HG03103 (cell line): Measurements from ENCODE around the gene NRXN3.

Experiments
- ATAC-seq: cut with Tn5 transposase; IDR thresholded peaks from one replicate; pipeline ENCODE4 v1.9.1; 2021; ENCODE audit warnings: low read depth; ENCODE audit not compliant: unreplicated experiment

Gene NRXN3

DNA sequence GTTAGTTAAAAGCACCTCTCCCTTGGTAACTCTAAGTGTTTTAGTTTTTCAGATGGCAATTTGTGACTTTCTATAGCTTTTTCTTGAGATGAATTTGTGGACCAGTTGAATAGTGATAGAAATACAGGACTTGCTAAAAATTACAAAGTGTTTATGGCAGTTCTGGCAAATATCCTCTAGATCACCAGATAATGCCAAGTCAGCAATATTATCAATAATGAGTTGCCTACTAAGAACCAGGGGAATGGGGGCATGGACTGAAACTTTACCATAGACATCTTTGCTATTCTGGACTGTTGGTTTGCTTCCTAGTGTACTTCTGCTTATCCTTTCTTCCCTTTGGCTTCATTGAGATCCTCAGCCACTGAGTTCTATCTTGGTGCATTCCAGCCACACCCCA is 1456.9 kb downstream of the NRXN3 start:
- no peak for ATAC-seq

DNA sequence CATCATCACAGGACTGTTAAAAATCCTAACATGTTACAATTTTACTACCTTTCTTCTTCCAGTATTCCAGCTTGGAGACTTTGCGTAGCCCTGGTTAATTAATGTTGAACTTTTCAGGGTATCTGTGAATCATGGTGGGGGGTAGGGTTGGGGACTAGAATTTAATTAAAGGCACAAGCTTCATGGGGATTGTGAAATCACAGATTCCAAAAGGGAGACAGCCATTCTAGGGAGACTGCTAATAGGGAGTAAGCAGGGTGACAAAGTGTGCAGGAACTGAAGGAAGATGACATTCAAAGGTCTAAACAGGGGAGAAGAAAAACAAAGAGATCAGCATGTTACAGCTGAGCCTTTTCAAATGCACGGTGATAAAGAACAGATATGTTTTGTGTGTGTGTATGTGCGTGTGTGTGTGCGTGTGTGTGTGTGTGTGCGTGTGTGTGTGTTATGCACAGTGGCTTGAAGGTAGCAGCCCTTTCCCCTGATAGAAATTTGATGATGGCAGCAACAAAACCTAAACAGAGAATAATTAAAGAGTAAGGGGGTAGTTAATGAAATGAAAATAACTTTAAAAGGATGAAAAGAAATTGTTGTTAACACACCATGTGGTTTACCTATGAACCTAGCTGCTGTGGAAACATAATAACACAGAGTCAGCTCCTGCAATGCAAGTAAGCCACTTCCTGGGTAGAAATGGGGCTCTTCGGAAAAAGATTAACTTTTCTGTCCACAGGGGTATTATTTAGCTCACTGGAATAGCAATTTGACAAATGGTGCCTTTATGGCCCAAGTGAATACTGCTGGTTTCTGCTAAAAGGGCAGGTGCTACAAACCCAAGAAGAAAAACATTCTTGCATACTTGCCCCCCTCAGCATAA is 1459.5 kb downstream of the NRXN3 start:
- ATAC-seq: no peak

- no peak for ATAC-seq
These were observed 1460.3 kb downstream of the NRXN3 start for GRCh38 chr14:79630288-79630960.

DNA sequence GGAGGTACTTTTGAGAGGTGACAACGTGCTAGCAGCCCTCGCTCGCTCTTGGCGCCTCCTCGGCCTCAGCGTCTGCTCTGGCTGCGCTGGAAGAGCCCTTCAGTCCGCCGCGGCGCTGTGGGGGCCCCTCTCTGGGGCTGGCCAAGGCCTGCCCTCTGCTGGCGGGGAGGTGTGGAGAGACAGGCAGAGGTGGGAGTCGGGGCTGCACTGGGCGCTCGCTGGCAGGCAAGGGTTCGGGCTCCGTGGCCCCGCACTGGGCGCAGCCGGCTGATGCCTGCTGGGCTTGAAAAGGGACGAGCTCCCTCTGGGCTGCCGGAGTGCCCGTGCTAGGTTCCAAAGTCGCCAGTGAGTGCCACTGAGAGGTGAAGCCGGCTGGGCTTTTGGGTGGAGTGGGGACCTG is 1461.1 kb downstream of the NRXN3 start:
- no peak for ATAC-seq

GRCh38 chr14:79638672-79639266 is 1468.6 kb downstream of the NRXN3 start:
- ATAC-seq: no peak

DNA sequence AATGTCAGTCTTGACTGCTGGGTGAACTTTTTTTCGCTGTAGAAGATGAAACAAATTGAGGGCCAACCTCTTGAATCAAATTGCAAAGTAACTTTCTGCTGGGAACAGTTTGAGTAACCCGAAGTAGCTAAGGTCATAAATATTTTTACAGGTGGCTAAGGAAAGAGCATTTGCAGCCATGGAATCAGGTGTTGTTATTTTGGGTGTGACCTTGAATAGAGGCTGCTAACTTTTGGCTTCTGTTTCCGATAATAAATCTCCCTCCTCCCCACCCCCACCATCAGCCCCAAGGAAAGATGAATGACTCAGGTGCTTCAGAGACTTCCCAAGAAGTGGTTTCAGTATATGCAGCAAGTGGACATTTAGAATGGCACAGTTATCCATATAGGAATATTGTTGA is 1469.4 kb downstream of the NRXN3 start:
- no peak for ATAC-seq

- ATAC-seq: no peak
These were observed 1471.2 kb downstream of the NRXN3 start for GRCh38 chr14:79641371-79641770.

GRCh38 chr14:79643132-79643531 is 1473.0 kb downstream of the NRXN3 start:
- no peak for ATAC-seq

GRCh38 chr14:79645753-79646362 is 1475.7 kb downstream of the NRXN3 start:
- no peak for ATAC-seq

- no peak for ATAC-seq
These were observed 1479.7 kb downstream of the NRXN3 start for GRCh38 chr14:79649856-79650255.

GRCh38 chr14:79652513-79653307 is 1482.5 kb downstream of the NRXN3 start:
- no peak for ATAC-seq

DNA sequence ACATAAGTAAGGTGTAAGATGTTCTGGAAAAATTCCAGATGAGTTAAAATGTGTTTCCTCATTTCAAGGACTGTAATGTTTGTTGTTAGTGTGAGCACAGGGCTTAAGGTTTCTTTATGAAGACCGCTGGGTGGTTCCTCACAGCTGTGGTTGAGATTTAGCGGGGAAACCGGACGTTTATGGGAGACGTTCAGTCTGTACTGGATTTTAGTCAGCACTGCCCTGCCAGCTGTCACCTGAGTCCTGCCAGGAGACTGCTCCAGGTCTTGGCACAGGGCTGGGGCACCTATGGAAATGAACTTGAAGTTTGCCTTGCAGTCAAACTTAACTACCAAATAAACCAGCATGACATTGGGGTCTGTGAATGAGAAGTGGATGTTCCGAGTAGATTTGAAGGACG is 1485.9 kb downstream of the NRXN3 start:
- ATAC-seq: no peak

- no peak for ATAC-seq
These were observed 1486.3 kb downstream of the NRXN3 start for GRCh38 chr14:79656496-79656895.

GRCh38 chr14:79658221-79658620 is 1488.0 kb downstream of the NRXN3 start:
- no peak for ATAC-seq

DNA sequence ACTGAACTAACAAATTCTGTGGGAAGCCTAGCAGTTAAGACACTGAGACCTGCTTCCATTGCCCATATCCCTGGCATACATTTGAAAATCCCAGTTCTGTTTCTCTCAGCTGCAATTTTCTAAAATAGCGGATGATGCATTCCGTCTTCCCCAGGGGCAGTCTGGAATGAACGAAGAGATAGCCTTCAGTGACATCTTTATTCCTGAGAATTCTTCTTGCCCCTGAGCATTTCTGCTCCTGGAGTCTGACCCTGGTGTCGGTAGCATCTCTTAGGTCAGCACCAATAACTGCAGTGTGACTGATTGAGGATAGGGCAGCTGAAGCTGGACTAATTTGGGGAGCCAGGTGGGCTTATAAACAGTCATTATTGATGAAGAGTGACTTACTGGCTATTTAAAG is 1488.6 kb downstream of the NRXN3 start:
- ATAC-seq: no peak

- ATAC-seq: no peak
These were observed 1490.1 kb downstream of the NRXN3 start for GRCh38 chr14:79660053-79660939.

DNA sequence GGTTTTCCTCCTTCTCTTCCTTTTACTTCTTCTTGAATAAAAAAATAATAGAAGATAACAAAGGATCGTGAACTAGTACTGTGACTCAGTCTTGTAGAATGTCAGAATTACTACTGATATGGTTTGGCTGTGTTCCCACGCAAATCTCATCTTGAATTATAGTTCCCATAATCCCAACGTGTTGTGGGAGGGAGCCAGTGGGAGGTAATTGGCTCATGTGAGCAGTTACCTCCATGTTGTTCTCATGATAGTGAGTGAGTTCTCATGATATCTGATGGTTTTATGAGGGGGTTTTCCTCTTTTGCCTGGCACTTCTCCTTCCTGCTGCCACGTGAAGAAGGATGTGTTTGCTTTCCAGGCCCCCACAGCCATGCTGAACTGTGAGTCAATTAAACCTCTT is 1491.6 kb downstream of the NRXN3 start:
- ATAC-seq: no peak

DNA sequence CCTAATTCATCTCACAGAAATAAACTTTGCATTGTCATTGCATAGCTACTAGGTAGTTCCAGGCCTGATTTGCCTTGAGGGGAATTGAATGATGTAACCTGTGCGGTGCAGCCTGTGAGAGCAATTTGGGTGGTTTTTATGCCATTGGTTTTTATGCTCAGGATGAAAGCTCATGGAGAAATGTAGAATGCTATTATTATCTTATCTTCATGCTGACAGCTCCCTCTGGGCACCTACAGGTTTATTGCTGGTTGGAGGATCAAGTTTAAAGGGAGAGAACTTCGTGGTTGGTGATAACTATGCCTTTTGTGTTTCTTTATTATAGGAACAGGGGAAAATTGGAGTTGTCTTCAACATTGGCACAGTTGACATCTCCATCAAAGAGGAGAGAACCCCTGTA is 1493.3 kb downstream of the NRXN3 start:
- no peak for ATAC-seq

GRCh38 chr14:79665556-79665955 is 1495.4 kb downstream of the NRXN3 start:
- ATAC-seq: no peak
